NCI-H1436 (cell line): ENCODE results near the gene ANKRD24.
"Not testable (repeated sequence)": the region's sequence is repeated elsewhere in the genome, so short reads cannot be mapped to it uniquely, and the experiment has no call there.

Experiments
- DNase-seq: peaks from one replicate; lab custom pipeline; 2025; lab: John Stamatoyannopoulos, UW

Gene ANKRD24

GRCh38 chr19:4182084-4182810, at the start of gene ANKRD24, which contains the start of gene SIRT6:
Gene ANKRD24, plus strand, starts transcription at chr19:4182689. Its CDS starts 3,737 bp downstream, at chr19:4186426.
Gene SIRT6, minus strand, starts transcription at chr19:4182563. Its CDS starts 24 bp downstream, at chr19:4182539.
- peak; percentile 96 for DNase-seq

DNA sequence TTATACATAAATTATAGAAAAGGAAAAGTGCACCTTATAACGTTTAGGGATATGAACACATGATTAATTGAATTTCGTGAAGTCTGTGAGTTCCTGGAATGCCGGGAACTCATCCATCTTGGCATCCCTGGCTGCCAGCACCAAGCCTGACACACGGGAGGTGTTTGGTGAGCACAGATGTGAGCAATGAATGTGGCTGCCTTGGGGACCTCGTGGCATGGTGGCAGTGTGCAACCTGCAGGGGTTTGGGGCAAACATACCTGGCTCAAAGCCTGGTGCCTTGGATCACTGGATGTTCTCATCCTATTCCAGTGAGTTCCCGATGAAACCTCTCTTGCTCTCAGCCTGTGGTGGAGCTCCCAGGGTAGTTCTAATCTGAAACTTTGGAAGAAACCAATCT, 48.1 kb upstream of the ANKRD24 start:
- DNase-seq: no peak

DNA sequence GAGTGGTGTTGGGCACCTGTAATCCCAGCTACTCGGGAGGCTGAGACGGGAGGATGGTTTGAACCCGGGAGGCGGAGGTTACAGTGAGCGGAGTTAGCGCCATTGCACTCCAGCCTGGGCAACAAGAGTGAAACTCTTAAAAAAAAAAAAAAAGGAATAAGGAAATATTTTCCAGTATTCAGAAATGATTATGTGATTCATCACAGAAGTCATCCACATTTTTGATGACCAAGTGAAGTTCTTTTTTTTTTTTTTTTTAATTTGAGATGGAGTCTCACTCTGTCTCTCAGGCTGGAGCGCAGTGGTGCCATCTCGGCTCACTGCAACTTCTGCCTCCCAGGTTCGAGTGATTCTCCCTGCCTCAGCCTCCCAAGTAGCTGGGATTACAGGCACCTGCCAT, 47.1 kb upstream of the ANKRD24 start:
- not testable (repeated sequence) for DNase-seq

- DNase-seq: no peak
Measured at GRCh38 chr19:4136680-4137088, 45.8 kb upstream of the ANKRD24 start.

GRCh38 chr19:4138445-4138844, 44.0 kb upstream of the ANKRD24 start:
- no peak for DNase-seq

- DNase-seq: peak; percentile 47
Measured at GRCh38 chr19:4139614-4140236, 42.8 kb upstream of the ANKRD24 start.

DNA sequence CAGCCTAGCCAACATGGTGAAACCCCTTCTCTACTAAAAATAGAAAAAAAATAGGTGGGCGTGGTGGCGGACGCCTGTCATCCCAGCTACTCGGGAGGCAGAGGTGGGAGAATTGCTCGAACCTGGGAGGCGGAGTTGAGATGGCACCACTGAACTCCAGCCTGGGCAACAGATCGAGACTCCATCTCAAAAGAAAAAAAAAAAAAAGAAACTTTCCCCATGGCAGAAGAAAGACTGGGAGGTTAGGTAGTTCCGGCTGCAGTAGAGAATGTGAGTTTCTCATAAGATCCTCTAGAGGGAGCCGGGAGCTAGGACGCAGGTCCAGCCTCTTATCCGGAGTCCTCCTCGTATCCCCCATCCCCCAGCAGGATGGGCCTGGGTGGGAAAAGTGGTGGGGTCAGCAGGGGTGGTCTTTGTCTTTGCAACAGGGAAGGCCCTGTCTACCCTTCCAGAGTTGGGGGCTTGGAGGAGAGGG, 42.2 kb upstream of the ANKRD24 start:
- DNase-seq: peak; percentile 75

DNA sequence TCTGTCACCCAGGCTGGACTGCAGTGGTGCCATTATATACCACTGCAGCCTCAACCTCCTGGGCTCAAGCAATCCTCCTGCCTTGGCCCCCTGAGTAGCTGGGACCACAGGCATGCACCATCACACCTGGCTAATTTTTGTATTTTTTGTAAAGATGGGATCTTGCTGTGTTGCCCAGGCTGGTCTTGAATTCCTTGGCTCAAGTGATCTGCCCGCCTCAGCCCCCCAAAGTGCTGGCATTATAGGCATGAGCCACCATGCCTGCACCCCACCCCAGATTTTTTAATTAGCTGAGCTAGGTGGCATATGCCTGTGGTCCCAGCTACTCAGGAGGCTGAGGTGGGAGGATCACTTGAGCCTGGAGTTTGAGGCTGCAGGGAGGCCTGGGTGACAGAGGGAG, 39.6 kb upstream of the ANKRD24 start:
- not testable (repeated sequence) for DNase-seq

- DNase-seq: no peak
Measured at GRCh38 chr19:4144666-4145249, 37.7 kb upstream of the ANKRD24 start.

DNA sequence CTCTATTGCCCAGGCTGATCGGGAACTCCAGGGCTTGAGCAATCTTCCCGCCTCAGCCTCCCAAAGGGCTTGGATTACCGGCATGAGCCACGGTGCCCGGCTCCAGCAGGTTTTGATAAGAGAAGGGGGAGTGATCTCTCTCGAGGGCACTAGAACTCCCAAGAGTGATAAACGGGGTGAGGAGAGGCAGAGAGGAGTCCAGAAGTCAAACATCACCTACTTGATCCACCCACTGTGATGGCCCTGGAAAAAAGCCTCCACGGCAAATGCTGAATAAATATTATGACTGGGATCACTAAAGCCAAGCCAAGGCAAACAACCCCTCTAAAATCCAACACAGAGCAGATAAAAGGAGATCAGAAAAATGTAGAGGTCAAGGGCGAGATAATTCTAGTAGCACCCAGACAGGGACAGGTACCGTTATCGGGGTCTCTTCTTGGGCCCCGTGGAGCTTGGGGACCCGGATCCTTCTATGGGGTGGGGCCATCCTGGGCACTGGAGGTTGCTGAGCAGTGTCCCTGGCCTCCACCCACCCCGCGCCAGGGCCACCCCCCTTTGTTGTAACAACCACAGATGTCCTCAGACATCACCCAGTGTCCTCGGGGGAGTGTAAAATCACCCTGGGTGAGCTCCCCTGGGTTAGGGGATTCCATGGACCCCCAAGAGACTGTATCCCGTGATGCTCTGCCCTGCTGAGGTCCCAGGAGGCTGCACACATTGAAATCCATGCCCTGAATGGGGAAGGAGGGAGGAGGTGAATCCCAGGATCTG, 32.8 kb upstream of the ANKRD24 start:
- DNase-seq: no peak

- no peak for DNase-seq
Measured at GRCh38 chr19:4151623-4152022, 30.9 kb upstream of the ANKRD24 start.

DNA sequence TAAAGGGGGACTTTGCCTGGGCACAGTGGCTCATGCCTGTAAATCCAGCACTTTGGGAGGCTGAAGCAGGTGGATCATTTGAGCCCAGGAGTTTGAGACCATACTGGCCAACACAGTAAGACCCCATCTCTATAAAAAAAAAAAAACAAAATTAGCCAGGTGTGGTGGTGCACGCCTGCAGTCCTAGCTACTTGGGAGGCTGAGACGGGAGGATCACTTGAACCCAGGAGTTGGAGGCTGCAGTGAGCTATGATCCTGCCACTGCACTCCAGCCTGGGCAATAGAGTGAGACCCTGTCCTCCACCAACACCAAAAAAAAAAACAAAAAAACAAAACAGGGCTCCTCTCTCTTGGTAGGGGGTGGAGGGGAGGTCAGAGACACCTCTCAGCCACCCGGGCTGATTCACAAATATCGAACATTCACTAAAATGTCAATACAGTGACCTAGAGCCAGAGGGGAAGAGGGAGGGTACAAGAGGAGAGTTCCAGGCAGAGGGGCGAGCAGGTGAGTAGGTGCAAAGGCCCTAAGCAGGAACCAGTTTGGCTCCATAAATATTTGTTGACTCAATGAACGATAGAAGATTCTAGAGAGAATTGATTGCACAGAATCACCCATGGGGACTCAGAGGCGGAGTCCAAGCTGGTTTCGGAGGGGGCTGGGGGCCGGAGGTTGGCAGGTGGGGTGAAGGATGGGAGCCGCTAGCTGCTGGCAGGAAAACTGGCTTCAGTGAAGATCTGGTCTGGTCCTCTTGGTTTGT, 30.1 kb upstream of the ANKRD24 start:
- no peak for DNase-seq

DNA sequence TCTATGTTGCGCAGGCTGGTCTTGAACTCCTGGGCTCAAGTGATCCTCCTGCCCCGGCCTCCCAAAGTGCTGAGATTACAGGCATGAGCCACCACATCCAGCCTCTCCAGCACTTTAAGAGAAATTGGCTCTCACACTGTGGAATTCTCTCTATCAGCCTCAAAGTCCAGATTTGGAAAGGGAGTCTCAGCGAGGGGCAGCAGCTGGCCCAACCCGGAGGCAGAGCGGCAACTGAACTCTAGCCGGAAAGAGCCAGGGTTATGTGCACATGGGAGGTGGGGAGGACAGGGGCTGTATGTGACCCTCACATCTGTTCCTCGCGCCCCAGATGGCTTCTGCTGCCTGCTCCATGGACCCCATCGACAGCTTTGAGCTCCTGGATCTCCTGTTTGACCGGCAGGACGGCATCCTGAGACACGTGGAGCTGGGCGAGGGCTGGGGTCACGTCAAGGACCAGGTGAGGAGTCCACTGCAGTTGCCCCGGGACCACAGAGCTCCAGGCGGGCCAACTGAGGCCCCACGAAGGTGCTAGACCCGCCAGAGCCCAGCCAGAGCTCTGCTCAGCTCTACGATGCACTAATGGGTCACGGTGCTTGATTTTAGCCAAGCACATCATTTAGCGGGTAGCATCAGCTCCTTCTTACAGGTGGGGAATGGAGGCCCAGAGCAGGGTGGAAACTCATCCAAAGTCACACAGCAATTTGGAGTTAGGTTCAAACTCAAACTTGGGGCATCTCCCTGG, 27.7 kb upstream of the ANKRD24 start:
- no peak for DNase-seq

DNA sequence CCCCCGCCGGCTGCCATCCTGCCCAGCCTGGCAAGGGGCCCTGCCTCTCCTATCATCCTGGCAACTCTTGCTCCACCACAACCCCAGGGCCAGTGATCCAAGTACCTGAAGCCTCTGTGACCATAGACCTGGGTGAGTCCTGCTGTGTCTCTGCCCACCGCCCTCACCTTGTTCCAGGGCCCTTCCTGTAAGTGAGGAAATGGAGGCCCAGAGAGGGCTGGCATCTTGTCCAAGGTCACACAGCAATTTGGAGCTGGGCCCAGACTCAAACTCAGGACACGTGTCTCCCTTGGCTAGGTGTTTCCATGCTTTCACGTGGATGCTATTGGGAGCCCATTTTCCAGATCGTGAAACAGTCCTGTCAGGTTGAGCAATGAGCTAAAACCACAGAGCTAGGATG, 25.3 kb upstream of the ANKRD24 start:
- no peak for DNase-seq

GRCh38 chr19:4157971-4158370, 24.5 kb upstream of the ANKRD24 start:
- DNase-seq: not testable (repeated sequence)

DNA sequence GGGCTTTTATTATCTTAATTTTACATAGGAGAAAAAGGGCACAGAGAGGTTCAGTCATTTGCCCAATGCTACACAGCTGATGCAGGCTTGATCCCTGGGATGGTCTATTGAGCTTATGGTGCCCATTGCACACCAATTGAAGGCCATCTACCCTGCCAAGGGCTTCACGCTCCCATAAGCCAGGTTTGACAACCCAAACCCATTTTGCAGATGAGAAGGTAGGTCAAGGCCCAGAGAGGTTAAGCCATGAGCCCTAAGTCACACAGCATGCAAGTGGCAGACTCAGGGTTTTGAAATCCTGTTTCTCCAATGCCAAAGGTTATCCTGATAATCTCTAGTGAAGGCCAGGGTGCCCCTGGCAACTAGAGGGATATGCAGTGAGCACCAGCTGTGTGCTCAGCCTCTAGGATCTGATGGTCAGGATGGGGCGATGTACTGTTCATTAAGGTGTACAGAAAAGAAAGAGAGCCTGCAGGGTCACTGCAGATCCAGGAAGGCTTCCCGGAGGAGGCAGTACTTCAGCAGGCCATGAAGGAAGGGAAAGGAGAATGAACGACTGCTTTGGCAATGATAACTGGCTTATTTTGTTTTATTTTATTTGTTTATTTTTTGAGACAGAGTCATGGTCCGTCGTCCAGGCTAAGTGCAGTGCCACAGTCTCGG, 20.9 kb upstream of the ANKRD24 start:
- no peak for DNase-seq

GRCh38 chr19:4164262-4164661, 18.2 kb upstream of the ANKRD24 start:
- DNase-seq: no peak

GRCh38 chr19:4171676-4172075, 10.8 kb upstream of the ANKRD24 start:
- no peak for DNase-seq

GRCh38 chr19:4172861-4173473, 9.5 kb upstream of the ANKRD24 start:
- DNase-seq: no peak
